Measurements from ENCODE around the gene GRAMD2B.

- no peak for TF ChIP-seq CTCF (IDR thresholded peaks at IDR 0.05)
- TF ChIP-seq POLR2A (IDR thresholded peaks at IDR 0.05) = no peak
- no peak for TF ChIP-seq EP300 (IDR thresholded peaks at IDR 0.05)
These were observed 26.6 kb downstream of the GRAMD2B start for GRCh38 chr5:126449751-126450271.
